A673 (cell line): ENCODE results near the gene CCDC106. TPM values are rescaled to one million over a fixed set of nuclear protein-coding genes. Genes with fewer than 3 reads are reported as not detected.

Source experiments
- BruUV-seq: library from RNA; stranded (reverse); fragments of 400-500 nt; replicated peaks from 2 replicates; lab custom pipeline; 2021; lab: Mats Ljungman, UMichigan
- CTCF ChIA-PET: fragments of 300-600 bp; sonication (Branson Sonifier 250); formaldehyde crosslinking; loops from one replicate; lab custom pipeline; 2022; ENCODE audit warnings: antibody characterized with exemption; lab: Charles Lee
- POLR2A ChIA-PET: fragments of 300-600 bp; sonication (Branson Sonifier 250); formaldehyde crosslinking; loops from one replicate; lab custom pipeline; 2022; ENCODE audit warnings: antibody characterized with exemption; ENCODE audit not compliant: low non-redundant PET; lab: Charles Lee
- DNase-seq: peaks from one replicate; pipeline ENCODE4 v3.0.0-alpha.2; 2015; ENCODE audit warnings: low spot score
- H3K27ac ChIP-seq: fragments of 200-600 bp; sonication (generic); 2 replicates; pipeline ENCODE4 v1.5.1; 2016; ENCODE audit warnings: mixed run types, low read depth, mild to moderate bottlenecking, mixed read lengths, antibody characterized with exemption, low read length; ENCODE audit not compliant: poor library complexity, severe bottlenecking
- H3K27me3 ChIP-seq: fragments of 200-600 bp; sonication (generic); replicated peaks from 2 replicates; pipeline ENCODE4 v1.6.1; 2017; ENCODE audit warnings: mixed run types, low read depth, mild to moderate bottlenecking, mixed read lengths, antibody characterized with exemption, low read length; ENCODE audit not compliant: insufficient read depth, poor library complexity
- H3K36me3 ChIP-seq: fragments of 200-600 bp; sonication (generic); 2 replicates; pipeline ENCODE4 v1.6.1; 2016; ENCODE audit warnings: mixed run types, mild to moderate bottlenecking, mixed read lengths, antibody characterized with exemption, low read length; ENCODE audit not compliant: insufficient read depth, poor library complexity, severe bottlenecking
- H3K4me1 ChIP-seq: fragments of 200-600 bp; sonication (generic); 2 replicates; pipeline ENCODE4 v1.6.1; 2017; ENCODE audit warnings: mixed run types, mild to moderate bottlenecking, mixed read lengths, antibody characterized with exemption, low read length; ENCODE audit not compliant: insufficient read depth, poor library complexity, severe bottlenecking
- H3K4me3 ChIP-seq: fragments of 200-600 bp; sonication (generic); 2 replicates; pipeline ENCODE4 v1.5.1; 2016; ENCODE audit warnings: low read depth, mixed run types, mild to moderate bottlenecking, mixed read lengths, low read length; ENCODE audit not compliant: poor library complexity, severe bottlenecking
- H3K9me3 ChIP-seq: fragments of 200-600 bp; sonication (generic); 2 replicates; pipeline ENCODE4 v1.6.1; 2016; ENCODE audit warnings: mixed run types, low read depth, mild to moderate bottlenecking, mixed read lengths, antibody characterized with exemption, low read length; ENCODE audit not compliant: poor library complexity, severe bottlenecking
- EZH2 ChIP-seq: fragments of 200-600 bp; sonication (generic); IDR thresholded peaks from 2 replicates; pipeline ENCODE4 v1.6.1; 2017; ENCODE audit warnings: borderline replicate concordance, low read depth, mild to moderate bottlenecking, mixed read lengths, antibody characterized with exemption, low read length; ENCODE audit not compliant: poor library complexity, severe bottlenecking
- intact Hi-C: fragments of 100-400 bp; cut with micrococcal nuclease; formaldehyde crosslinking; loops from one replicate; pipeline ENCODE4 v1.10.0; 2022; ENCODE audit not compliant: unreplicated experiment
- total RNA-seq: library from RNA; stranded (reverse); gene quantifications from 2 replicates; pipeline ENCODE4 v1.2.3, GENCODE V29; 2021
- TF ChIP-seq, protein P1 (sequence below): fragments of 300-800, 200-600 bp; sonication (generic); conservative IDR thresholded peaks from 2 replicates; pipeline ENCODE4 v1.5.1; 2017; ENCODE audit warnings: low read depth, mild to moderate bottlenecking, antibody characterized with exemption, low read length, moderate library complexity, mixed read lengths

Gene CCDC106
- total RNA-seq, 1 experiment from 2014 or later: 41.5 TPM

- no peaks in the 10 kb centered on the region for H3K9me3 ChIP-seq
- H3K4me3 ChIP-seq: peak overlapping the region; percentile 83
- POLR2A ChIA-PET: interaction anchor here (0.6 to 0.7 kb wide), 3 partner anchors 14 to 319 kb away, joined by 3 read pairs; no protein-coding TSS in a partner anchor
- peaks cover 21% of the 10 kb centered on the region for H3K36me3 ChIP-seq
- intact Hi-C loops: no loop called here
- CTCF ChIA-PET: interaction anchor here (0.5 to 1.5 kb wide), 7 partner anchors 12 to 193 kb away, joined by 3 to 17 read pairs (median 3); partner anchors contain the start of genes ISOC2, ZNF581 and ZNF784
- TF ChIP-seq, protein P1, sequence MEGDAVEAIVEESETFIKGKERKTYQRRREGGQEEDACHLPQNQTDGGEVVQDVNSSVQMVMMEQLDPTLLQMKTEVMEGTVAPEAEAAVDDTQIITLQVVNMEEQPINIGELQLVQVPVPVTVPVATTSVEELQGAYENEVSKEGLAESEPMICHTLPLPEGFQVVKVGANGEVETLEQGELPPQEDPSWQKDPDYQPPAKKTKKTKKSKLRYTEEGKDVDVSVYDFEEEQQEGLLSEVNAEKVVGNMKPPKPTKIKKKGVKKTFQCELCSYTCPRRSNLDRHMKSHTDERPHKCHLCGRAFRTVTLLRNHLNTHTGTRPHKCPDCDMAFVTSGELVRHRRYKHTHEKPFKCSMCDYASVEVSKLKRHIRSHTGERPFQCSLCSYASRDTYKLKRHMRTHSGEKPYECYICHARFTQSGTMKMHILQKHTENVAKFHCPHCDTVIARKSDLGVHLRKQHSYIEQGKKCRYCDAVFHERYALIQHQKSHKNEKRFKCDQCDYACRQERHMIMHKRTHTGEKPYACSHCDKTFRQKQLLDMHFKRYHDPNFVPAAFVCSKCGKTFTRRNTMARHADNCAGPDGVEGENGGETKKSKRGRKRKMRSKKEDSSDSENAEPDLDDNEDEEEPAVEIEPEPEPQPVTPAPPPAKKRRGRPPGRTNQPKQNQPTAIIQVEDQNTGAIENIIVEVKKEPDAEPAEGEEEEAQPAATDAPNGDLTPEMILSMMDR: no peak
- TF ChIP-seq EZH2: no peak
- peaks cover 21% of the 10 kb centered on the region for H3K4me1 ChIP-seq
- no TSS peak for BruUV-seq
- peak overlapping the region; percentile 99 for H3K27ac ChIP-seq
- H3K27me3 ChIP-seq: no peaks in the 10 kb centered on the region
- DNase-seq: peak; percentile 100
Observed at GRCh38 chr19:55654323-55654867, 6.4 kb downstream of the CCDC106 start.

DNA sequence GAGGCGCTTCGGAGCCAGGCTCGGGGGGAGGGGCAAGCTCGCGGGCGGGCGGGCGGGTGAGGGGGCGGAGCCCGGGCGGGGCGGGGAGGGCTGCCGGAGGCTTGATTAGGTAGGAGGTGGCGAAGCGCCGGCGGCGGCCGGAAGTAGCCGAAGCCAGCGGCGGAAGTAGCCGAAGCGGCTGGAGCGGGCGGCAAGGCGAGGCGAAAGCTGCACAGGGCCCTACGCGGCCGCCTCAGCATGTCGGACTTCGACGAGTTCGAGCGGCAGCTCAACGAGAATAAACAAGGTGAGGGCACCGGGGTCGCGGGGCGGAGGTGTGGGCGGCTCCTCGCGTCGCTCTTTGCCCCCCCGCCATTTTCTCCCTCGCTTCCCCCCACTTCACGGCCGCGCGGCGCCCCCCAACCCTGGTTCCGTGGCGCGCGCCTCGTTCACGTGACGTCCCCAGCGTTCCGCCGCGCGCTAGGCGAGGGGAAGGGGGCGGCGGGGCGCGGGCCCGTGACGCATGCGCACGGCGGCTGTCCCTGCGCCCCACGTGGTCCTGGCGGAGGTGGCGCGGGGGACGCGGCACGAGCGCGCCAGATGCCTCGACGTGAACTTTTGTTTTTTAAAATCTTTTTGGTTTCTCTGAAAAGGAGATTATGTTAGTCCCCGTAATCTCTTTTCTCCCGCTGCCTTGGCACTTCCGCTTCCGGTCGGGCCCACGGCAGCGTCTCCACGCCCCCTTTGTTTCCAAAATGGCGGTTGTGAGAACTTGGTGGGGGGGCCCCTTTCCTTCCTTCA lies 7.0 kb downstream of the CCDC106 start, which contains the start of gene U2AF2:
Gene U2AF2 (plus strand): TSS at position 168 of the 780 bp plus-strand sequence. CDS start 70 bp downstream, at position 238.
- H3K4me3 ChIP-seq: peak within 1 kb of the TSS; percentile 83
- DNase-seq: peak; percentile 93
- H3K27me3 ChIP-seq: no peaks in the 10 kb centered on the region
- peaks cover 18% of the 10 kb centered on the region for H3K4me1 ChIP-seq
- intact Hi-C loops: no loop called here
- no TSS peak for BruUV-seq
- peak within 1 kb of the TSS; percentile 99 for H3K27ac ChIP-seq
- H3K36me3 ChIP-seq: peaks cover 27% of the 10 kb centered on the region
- ChIA-PET POLR2A (interaction anchor here (0.6 kb wide), 1 partner anchor 178 kb away, joined by 3 read pairs; no protein-coding TSS in a partner anchor), CTCF (interaction anchor here (0.5 to 1.5 kb wide), 7 partner anchors 12 to 193 kb away, joined by 3 to 17 read pairs (median 3); partner anchors contain the start of genes ISOC2, ZNF581 and ZNF784)
- no peaks in the 10 kb centered on the region for H3K9me3 ChIP-seq
- TF ChIP-seq, protein P1: no peak
- TF ChIP-seq EZH2: no peak

DNA sequence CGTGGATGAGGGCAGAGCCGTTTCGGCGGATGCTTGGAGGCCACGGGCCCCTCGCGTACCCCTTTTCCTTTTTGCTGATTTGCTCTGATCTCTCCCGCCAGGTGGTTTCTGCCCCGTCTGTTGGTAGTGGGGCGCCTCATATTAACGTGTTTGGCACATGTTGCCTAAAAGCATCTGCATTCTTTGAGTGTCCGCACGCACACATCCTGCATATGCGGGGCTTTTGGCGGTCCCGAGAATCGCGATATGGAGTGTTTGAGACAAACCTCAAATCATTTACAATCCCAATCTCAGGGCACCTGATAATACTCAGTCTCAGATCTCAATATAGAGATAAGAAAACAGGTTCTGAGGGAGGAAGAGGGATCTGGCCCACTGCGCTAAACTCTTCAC lies 7.6 kb downstream of the CCDC106 start:
- Histone ChIP-seq H3K4me3 (peak overlapping the region; percentile 83), H3K4me1 (peaks cover 18% of the 10 kb centered on the region), H3K27me3 (no peaks in the 10 kb centered on the region), H3K27ac (peak overlapping the region; percentile 99), H3K36me3 (peaks cover 31% of the 10 kb centered on the region), H3K9me3 (no peaks in the 10 kb centered on the region)
- TSS peak; percentile 53 for BruUV-seq
- DNase-seq: no peak
- ChIA-PET CTCF (interaction anchor here (0.6 to 2.1 kb wide), 2 partner anchors 16 to 75 kb away, joined by 3 to 6 read pairs; partner anchors contain the start of gene ZNF579), POLR2A (no interaction called here)
- TF ChIP-seq EZH2: no peak
- TF ChIP-seq, protein P1: no peak
- intact Hi-C loops: loop anchor here (2.0 kb wide), 1 partner anchor 15 kb away; no protein-coding TSS in a partner anchor
